Measurements from ENCODE around the gene MSX1. TPM values are rescaled to one million over a fixed set of nuclear protein-coding genes. Genes with fewer than 3 reads are reported as not detected.

The MSX1 gene
- polyA plus RNA-seq, 2 of the 4 experiments (the other 2 are of a cell fraction): 2.2 to 2.8 TPM

GRCh38 chr4:4881432-4881831 is 22.0 kb downstream of the MSX1 start:
- ATAC-seq: no peak
- H3K9me3 ChIP-seq: no peaks in the 10 kb centered on the region
- no peak overlapping the region for H3K4me2 ChIP-seq
- CTCF ChIA-PET: interaction anchor here (0.5 to 2.1 kb wide), 3 partner anchors 9 to 400 kb away, joined by 3 to 6 read pairs (median 3); no protein-coding TSS in a partner anchor
- TF ChIP-seq TP53 (CRISPR knock-in tag; IDR thresholded peaks at IDR 0.05): no peak
- TF ChIP-seq, protein P1, sequence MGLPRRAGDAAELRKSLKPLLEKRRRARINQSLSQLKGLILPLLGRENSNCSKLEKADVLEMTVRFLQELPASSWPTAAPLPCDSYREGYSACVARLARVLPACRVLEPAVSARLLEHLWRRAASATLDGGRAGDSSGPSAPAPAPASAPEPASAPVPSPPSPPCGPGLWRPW (IDR thresholded peaks at IDR 0.05): no peak
- TF ChIP-seq, protein P2, sequence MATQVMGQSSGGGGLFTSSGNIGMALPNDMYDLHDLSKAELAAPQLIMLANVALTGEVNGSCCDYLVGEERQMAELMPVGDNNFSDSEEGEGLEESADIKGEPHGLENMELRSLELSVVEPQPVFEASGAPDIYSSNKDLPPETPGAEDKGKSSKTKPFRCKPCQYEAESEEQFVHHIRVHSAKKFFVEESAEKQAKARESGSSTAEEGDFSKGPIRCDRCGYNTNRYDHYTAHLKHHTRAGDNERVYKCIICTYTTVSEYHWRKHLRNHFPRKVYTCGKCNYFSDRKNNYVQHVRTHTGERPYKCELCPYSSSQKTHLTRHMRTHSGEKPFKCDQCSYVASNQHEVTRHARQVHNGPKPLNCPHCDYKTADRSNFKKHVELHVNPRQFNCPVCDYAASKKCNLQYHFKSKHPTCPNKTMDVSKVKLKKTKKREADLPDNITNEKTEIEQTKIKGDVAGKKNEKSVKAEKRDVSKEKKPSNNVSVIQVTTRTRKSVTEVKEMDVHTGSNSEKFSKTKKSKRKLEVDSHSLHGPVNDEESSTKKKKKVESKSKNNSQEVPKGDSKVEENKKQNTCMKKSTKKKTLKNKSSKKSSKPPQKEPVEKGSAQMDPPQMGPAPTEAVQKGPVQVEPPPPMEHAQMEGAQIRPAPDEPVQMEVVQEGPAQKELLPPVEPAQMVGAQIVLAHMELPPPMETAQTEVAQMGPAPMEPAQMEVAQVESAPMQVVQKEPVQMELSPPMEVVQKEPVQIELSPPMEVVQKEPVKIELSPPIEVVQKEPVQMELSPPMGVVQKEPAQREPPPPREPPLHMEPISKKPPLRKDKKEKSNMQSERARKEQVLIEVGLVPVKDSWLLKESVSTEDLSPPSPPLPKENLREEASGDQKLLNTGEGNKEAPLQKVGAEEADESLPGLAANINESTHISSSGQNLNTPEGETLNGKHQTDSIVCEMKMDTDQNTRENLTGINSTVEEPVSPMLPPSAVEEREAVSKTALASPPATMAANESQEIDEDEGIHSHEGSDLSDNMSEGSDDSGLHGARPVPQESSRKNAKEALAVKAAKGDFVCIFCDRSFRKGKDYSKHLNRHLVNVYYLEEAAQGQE (IDR thresholded peaks at IDR 0.05): no peak
- no peak for TF ChIP-seq RCOR1 (IDR thresholded peaks at IDR 0.05; ENCODE audit: low read depth, low read length)
- TF ChIP-seq KDM1A (IDR thresholded peaks at IDR 0.05; ENCODE audit: low read depth): no peak
- TF ChIP-seq HOXB5 (CRISPR knock-in tag; IDR thresholded peaks at IDR 0.05): no peak
- no peak for TF ChIP-seq MYC (IDR thresholded peaks at IDR 0.05; ENCODE audit: borderline replicate concordance, low read length)
- no peak for TF ChIP-seq MAX (IDR thresholded peaks at IDR 0.05)
- TF ChIP-seq HMGXB4 (CRISPR knock-in tag; IDR thresholded peaks at IDR 0.05; ENCODE audit: borderline replicate concordance): no peak
- TF ChIP-seq NR3C1 (IDR thresholded peaks at IDR 0.05): no peak
- TF ChIP-seq, protein P3, sequence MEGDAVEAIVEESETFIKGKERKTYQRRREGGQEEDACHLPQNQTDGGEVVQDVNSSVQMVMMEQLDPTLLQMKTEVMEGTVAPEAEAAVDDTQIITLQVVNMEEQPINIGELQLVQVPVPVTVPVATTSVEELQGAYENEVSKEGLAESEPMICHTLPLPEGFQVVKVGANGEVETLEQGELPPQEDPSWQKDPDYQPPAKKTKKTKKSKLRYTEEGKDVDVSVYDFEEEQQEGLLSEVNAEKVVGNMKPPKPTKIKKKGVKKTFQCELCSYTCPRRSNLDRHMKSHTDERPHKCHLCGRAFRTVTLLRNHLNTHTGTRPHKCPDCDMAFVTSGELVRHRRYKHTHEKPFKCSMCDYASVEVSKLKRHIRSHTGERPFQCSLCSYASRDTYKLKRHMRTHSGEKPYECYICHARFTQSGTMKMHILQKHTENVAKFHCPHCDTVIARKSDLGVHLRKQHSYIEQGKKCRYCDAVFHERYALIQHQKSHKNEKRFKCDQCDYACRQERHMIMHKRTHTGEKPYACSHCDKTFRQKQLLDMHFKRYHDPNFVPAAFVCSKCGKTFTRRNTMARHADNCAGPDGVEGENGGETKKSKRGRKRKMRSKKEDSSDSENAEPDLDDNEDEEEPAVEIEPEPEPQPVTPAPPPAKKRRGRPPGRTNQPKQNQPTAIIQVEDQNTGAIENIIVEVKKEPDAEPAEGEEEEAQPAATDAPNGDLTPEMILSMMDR (IDR thresholded peaks at IDR 0.05): no peak
- TF ChIP-seq BCL3 (IDR thresholded peaks at IDR 0.05): no peak
- TF ChIP-seq HOXA7 (CRISPR knock-in tag; IDR thresholded peaks at IDR 0.05): no peak
- WGBS (ENCODE audit: missing lambda C conversion rate): 19% methylated on average over 2 of the region's 2 CpGs
- FAIRE-seq: no peak
- H3K4me3 ChIP-seq: no peak overlapping the region
- no peak overlapping the region for H3K27ac ChIP-seq
- no peaks in the 10 kb centered on the region for H3K4me1 ChIP-seq
- POLR2A ChIA-PET: no interaction called here
- DNase-seq (ENCODE audit: low read depth in 1 of 2, low spot score in 1 of 2): no peak

DNA sequence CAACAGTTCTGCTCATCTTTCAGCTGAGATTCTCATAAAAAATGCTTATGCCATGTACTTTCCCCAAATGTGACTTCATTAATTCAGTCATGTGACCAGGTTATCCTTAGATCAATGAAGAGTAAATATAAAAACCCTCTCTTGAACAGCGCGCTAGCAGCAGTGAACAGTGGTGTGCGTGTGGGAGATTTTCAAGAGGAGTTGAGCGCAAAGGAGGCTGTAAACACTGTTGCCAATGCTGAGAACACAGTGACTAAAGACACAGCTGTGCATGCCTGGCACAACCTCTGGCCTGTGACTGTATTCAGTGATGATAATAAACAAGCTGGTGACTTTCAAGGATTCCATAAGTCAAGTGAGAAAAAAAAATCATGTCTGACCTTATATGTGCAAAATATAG is 25.1 kb downstream of the MSX1 start:
- TF ChIP-seq SMC3 (IDR thresholded peaks at IDR 0.05): no peak
- TF ChIP-seq FOXS1 (CRISPR knock-in tag; IDR thresholded peaks at IDR 0.05): no peak
- no peak for TF ChIP-seq RCOR1 (IDR thresholded peaks at IDR 0.05; ENCODE audit: low read depth, low read length)
- TF ChIP-seq, protein P1 (IDR thresholded peaks at IDR 0.05): no peak
- TF ChIP-seq RARB (CRISPR knock-in tag; IDR thresholded peaks at IDR 0.05): no peak
- no peak for TF ChIP-seq KDM5A (IDR thresholded peaks at IDR 0.05)
- no peak for TF ChIP-seq FOSB (CRISPR knock-in tag; IDR thresholded peaks at IDR 0.05)
- no peak for TF ChIP-seq POLR2AphosphoS2 (conservative IDR thresholded peaks at IDR 0.05; ENCODE audit: low read length)
- H3K4me1 ChIP-seq: no peaks in the 10 kb centered on the region
- H3K27ac ChIP-seq: no peak overlapping the region
- H3K4me2 ChIP-seq: no peak overlapping the region
- POLR2A ChIA-PET: no interaction called here
- DNase-seq (ENCODE audit: low read depth in 1 of 2, low spot score in 1 of 2) (no peak), FAIRE-seq (no peak), ATAC-seq (no peak)
- CTCF ChIA-PET: interaction anchor here (0.6 to 1.5 kb wide), 2 partner anchors 12 to 467 kb away, joined by 3 to 5 read pairs; no protein-coding TSS in a partner anchor
- no peak overlapping the region for H3K4me3 ChIP-seq
- WGBS (ENCODE audit: missing lambda C conversion rate): 86% methylated on average over 4 of the region's 4 CpGs
- no peaks in the 10 kb centered on the region for H3K9me3 ChIP-seq

All from A549 (cell line).